Neural cell (in vitro differentiated cells): ENCODE measurements around the gene LMAN2L. TPM values are rescaled to one million over a fixed set of nuclear protein-coding genes. Genes with fewer than 3 reads are reported as not detected.

ENCODE experiments used
- H2AFZ ChIP-seq: fragments of 200-600, 300-800 bp; sonication (generic), shearing (Covaris generic); 2 replicates; pipeline ENCODE4 v1.6.0; 2014; ENCODE audit warnings: low read depth, mild to moderate bottlenecking, antibody characterized with exemption, low read length, moderate library complexity
- H3F3A ChIP-seq: fragments of 200-600 bp; shearing (Covaris generic); 2 replicates; pipeline ENCODE4 v1.6.1; 2016; ENCODE audit warnings: mild to moderate bottlenecking, moderate library complexity, mixed read lengths, antibody characterized with exemption, low read length; ENCODE audit not compliant: insufficient read depth, poor library complexity, severe bottlenecking
- H3K27ac ChIP-seq: fragments of 200-600, 300-800 bp; sonication (generic), shearing (Covaris generic); 2 replicates; pipeline ENCODE4 v1.5.1; 2014; ENCODE audit warnings: mild to moderate bottlenecking, low read length, moderate library complexity
- H3K27me3 ChIP-seq: fragments of 300-800, 200-600 bp; sonication (generic), shearing (Covaris generic); 2 replicates; pipeline ENCODE4 v1.6.0; 2014; ENCODE audit warnings: mild to moderate bottlenecking, low read depth, low read length, moderate library complexity; ENCODE audit not compliant: insufficient read depth
- H3K36me3 ChIP-seq: fragments of 300-800, 200-600 bp; sonication (generic), shearing (Covaris generic); 2 replicates; pipeline ENCODE4 v1.5.1; 2014; ENCODE audit warnings: mild to moderate bottlenecking, antibody characterized with exemption, low read length, moderate library complexity; ENCODE audit not compliant: insufficient read depth
- H3K4me2 ChIP-seq: fragments of 300-800, 200-600 bp; sonication (generic), shearing (Covaris generic); 2 replicates; pipeline ENCODE4 v1.6.0; 2014; ENCODE audit warnings: mild to moderate bottlenecking, low read length
- H3K4me3 ChIP-seq: fragments of 300-800, 200-600 bp; sonication (generic), shearing (Covaris generic); 2 replicates; pipeline ENCODE4 v1.5.1; 2014; ENCODE audit warnings: mild to moderate bottlenecking, low read length, moderate library complexity
- H3K79me2 ChIP-seq: fragments of 200-600 bp; shearing (Covaris generic); replicated peaks from 2 replicates; pipeline ENCODE4 v1.6.0; 2014; ENCODE audit warnings: mild to moderate bottlenecking, low read length, moderate library complexity; ENCODE audit not compliant: insufficient read depth
- H3K9ac ChIP-seq: fragments of 300-800, 200-600 bp; sonication (generic), shearing (Covaris generic); 2 replicates; pipeline ENCODE4 v1.6.1; 2016; ENCODE audit warnings: mild to moderate bottlenecking, low read length, mixed read lengths
- H3K9me2 ChIP-seq: fragments of 200-600 bp; shearing (Covaris generic); 2 replicates; pipeline ENCODE4 v1.6.1; 2016; ENCODE audit warnings: mild to moderate bottlenecking, low read length, mixed read lengths; ENCODE audit not compliant: insufficient read depth
- H3K9me3 ChIP-seq: fragments of 200-600, 300-800 bp; sonication (generic), shearing (Covaris generic); 2 replicates; pipeline ENCODE4 v1.6.1; 2016; ENCODE audit warnings: mild to moderate bottlenecking, mixed run types, low read length, moderate library complexity, mixed read lengths
- H4K20me1 ChIP-seq: fragments of 200-600 bp; shearing (Covaris generic); 2 replicates; pipeline ENCODE4 v1.6.1; 2016; ENCODE audit warnings: mild to moderate bottlenecking, mixed run types; ENCODE audit not compliant: insufficient read depth
- EP300 ChIP-seq: fragments of 450-650 bp; conservative IDR thresholded peaks from 2 replicates; pipeline ENCODE4 v1.6.1; 2014; ENCODE audit warnings: antibody characterized with exemption, mild to moderate bottlenecking, moderate library complexity; ENCODE audit not compliant: poor library complexity, severe bottlenecking
- EZH2 ChIP-seq: fragments of 200-600, 300-800 bp; shearing (Covaris generic), sonication (generic); IDR thresholded peaks from 2 replicates; pipeline ENCODE4 v1.6.1; 2014; ENCODE audit warnings: antibody characterized with exemption, low read length, borderline replicate concordance, mild to moderate bottlenecking; ENCODE audit not compliant: insufficient read depth, poor library complexity, severe bottlenecking
- MXI1 ChIP-seq: fragments of 450-650 bp; conservative IDR thresholded peaks from 2 replicates; pipeline ENCODE4 v1.6.1; 2014; ENCODE audit warnings: antibody characterized with exemption, mild to moderate bottlenecking; ENCODE audit not compliant: poor library complexity, severe bottlenecking
- POLR2AphosphoS5 ChIP-seq: IDR thresholded peaks from 2 replicates; pipeline ENCODE4 v1.6.1; 2012
- RAD21 ChIP-seq: fragments of 450-650 bp; conservative IDR thresholded peaks from 2 replicates; pipeline ENCODE4 v1.6.1; 2014; ENCODE audit warnings: antibody characterized with exemption, mild to moderate bottlenecking, moderate library complexity
- SMC3 ChIP-seq: fragments of 450-650 bp; conservative IDR thresholded peaks from 2 replicates; pipeline ENCODE4 v1.6.1; 2014; ENCODE audit warnings: antibody characterized with exemption, mild to moderate bottlenecking, moderate library complexity; ENCODE audit not compliant: poor library complexity
- TAF1 ChIP-seq: IDR thresholded peaks from 2 replicates; pipeline ENCODE4 v1.6.1; 2012; ENCODE audit warnings: low read depth
- polyA plus RNA-seq: library from polyadenylated mRNA; depleted of rRNA; stranded (reverse); fragments of >200 nt; gene quantifications from 2 replicates; pipeline ENCODE4 v1.2.3, GENCODE V29; 2014
- TF ChIP-seq, protein P1 (sequence below): IDR thresholded peaks from 2 replicates; pipeline ENCODE4 v1.6.1; 2012; ENCODE audit warnings: borderline replicate concordance
- TF ChIP-seq, protein P2 (sequence below): fragments of 450-650 bp; IDR thresholded peaks from 2 replicates; pipeline ENCODE4 v1.5.1; 2014; ENCODE audit warnings: antibody characterized with exemption, mild to moderate bottlenecking, moderate library complexity; ENCODE audit not compliant: poor library complexity, severe bottlenecking

The LMAN2L gene
- polyA plus RNA-seq, 1 donor from 2014 or later, result 41.3 TPM

DNA sequence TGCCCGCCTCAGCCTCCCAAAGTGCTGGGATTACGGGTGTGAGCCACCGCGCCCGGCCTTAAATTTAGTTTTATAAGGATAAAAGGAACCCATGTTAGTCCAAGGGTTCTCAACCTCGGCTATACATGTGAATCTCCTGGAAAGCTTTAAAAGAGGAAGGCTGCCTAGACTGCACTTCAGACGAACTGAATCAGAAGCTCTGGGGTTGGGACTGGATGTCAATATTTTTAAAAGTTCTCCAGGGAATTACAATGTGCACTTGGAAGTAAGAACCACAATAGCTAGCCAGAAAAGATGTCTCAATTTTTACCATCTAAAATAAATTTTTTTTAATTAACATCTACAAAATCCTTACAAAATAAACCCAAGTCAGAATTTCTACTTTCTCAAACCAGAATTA lies 10.1 kb downstream of the LMAN2L start:
- H3K4me2 ChIP-seq, result no peak overlapping the region
- TF ChIP-seq, protein P1, sequence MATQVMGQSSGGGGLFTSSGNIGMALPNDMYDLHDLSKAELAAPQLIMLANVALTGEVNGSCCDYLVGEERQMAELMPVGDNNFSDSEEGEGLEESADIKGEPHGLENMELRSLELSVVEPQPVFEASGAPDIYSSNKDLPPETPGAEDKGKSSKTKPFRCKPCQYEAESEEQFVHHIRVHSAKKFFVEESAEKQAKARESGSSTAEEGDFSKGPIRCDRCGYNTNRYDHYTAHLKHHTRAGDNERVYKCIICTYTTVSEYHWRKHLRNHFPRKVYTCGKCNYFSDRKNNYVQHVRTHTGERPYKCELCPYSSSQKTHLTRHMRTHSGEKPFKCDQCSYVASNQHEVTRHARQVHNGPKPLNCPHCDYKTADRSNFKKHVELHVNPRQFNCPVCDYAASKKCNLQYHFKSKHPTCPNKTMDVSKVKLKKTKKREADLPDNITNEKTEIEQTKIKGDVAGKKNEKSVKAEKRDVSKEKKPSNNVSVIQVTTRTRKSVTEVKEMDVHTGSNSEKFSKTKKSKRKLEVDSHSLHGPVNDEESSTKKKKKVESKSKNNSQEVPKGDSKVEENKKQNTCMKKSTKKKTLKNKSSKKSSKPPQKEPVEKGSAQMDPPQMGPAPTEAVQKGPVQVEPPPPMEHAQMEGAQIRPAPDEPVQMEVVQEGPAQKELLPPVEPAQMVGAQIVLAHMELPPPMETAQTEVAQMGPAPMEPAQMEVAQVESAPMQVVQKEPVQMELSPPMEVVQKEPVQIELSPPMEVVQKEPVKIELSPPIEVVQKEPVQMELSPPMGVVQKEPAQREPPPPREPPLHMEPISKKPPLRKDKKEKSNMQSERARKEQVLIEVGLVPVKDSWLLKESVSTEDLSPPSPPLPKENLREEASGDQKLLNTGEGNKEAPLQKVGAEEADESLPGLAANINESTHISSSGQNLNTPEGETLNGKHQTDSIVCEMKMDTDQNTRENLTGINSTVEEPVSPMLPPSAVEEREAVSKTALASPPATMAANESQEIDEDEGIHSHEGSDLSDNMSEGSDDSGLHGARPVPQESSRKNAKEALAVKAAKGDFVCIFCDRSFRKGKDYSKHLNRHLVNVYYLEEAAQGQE, result no peak
- TF ChIP-seq EP300, result no peak
- no peak for TF ChIP-seq POLR2AphosphoS5
- no peak for TF ChIP-seq SMC3
- TF ChIP-seq EZH2, result no peak
- TF ChIP-seq RAD21, result no peak
- TF ChIP-seq TAF1, result no peak
- TF ChIP-seq, protein P2, sequence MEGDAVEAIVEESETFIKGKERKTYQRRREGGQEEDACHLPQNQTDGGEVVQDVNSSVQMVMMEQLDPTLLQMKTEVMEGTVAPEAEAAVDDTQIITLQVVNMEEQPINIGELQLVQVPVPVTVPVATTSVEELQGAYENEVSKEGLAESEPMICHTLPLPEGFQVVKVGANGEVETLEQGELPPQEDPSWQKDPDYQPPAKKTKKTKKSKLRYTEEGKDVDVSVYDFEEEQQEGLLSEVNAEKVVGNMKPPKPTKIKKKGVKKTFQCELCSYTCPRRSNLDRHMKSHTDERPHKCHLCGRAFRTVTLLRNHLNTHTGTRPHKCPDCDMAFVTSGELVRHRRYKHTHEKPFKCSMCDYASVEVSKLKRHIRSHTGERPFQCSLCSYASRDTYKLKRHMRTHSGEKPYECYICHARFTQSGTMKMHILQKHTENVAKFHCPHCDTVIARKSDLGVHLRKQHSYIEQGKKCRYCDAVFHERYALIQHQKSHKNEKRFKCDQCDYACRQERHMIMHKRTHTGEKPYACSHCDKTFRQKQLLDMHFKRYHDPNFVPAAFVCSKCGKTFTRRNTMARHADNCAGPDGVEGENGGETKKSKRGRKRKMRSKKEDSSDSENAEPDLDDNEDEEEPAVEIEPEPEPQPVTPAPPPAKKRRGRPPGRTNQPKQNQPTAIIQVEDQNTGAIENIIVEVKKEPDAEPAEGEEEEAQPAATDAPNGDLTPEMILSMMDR, result no peak
- no peak for TF ChIP-seq MXI1
- no peak overlapping the region for H3K27ac ChIP-seq
- H3K9me2 ChIP-seq, result no peaks in the 10 kb centered on the region
- no peaks in the 10 kb centered on the region for H3F3A ChIP-seq
- no peak overlapping the region for H3K4me3 ChIP-seq
- no peaks in the 10 kb centered on the region for H3K79me2 ChIP-seq
- H2AFZ ChIP-seq, result no peak overlapping the region
- no peaks in the 10 kb centered on the region for H4K20me1 ChIP-seq
- H3K9ac ChIP-seq, result no peak overlapping the region
- H3K36me3 ChIP-seq, result no peaks in the 10 kb centered on the region
- no peaks in the 10 kb centered on the region for H3K27me3 ChIP-seq
- H3K9me3 ChIP-seq, result no peaks in the 10 kb centered on the region

DNA sequence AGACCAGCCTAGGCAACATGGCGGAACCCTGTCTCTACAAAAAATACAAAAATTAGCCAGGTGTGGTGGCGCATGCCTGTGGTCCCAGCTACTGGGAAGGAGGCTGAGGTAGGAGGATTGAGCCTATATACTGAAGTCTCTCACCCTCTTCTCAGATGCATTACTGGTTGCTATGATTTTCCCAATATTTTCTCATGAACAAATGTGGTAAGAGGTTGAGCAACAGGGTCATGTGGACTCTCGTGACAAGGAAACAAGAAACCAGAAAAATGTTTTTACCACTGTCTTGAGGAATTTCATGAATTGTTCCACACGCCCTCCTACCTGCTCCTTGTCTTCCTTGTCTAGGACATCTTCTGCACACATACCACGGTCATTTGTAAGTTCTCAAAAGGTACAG lies 12.4 kb downstream of the LMAN2L start:
- H2AFZ ChIP-seq, result no peak overlapping the region
- H3F3A ChIP-seq, result no peaks in the 10 kb centered on the region
- TF ChIP-seq SMC3 (no peak), TAF1 (no peak), EP300 (no peak), EZH2 (no peak)
- TF ChIP-seq, protein P2, result no peak
- no peak overlapping the region for H3K4me3 ChIP-seq
- H3K4me2 ChIP-seq, result no peak overlapping the region
- no peaks in the 10 kb centered on the region for H4K20me1 ChIP-seq
- H3K27ac ChIP-seq, result no peak overlapping the region
- no peaks in the 10 kb centered on the region for H3K9me3 ChIP-seq
- H3K9me2 ChIP-seq, result no peaks in the 10 kb centered on the region
- H3K27me3 ChIP-seq, result no peaks in the 10 kb centered on the region
- no peak overlapping the region for H3K9ac ChIP-seq
- no peaks in the 10 kb centered on the region for H3K36me3 ChIP-seq
- H3K79me2 ChIP-seq, result no peaks in the 10 kb centered on the region
